HS-27A (cell line): ENCODE results near the gene GAB2.
"Not testable (repeated sequence)": the region's sequence is repeated elsewhere in the genome, so short reads cannot be mapped to it uniquely, and the experiment has no call there.

Experiments
- DNase-seq: peaks from one replicate; pipeline ENCODE4 v3.0.0-alpha.2; 2012; ENCODE audit warnings: low read depth, missing footprints

Gene GAB2

GRCh38 chr11:78370406-78371172, 47.0 kb downstream of the GAB2 start:
- DNase-seq, result no peak

GRCh38 chr11:78365381-78365792, 52.2 kb downstream of the GAB2 start:
- peak; percentile 84 for DNase-seq

- DNase-seq, result no peak
Measured at GRCh38 chr11:78364128-78364751, 53.4 kb downstream of the GAB2 start.

- DNase-seq, result no peak
Measured at GRCh38 chr11:78363024-78363619, 54.5 kb downstream of the GAB2 start.

GRCh38 chr11:78361228-78361627, 56.4 kb downstream of the GAB2 start:
- DNase-seq, result no peak

GRCh38 chr11:78359921-78360320, 57.7 kb downstream of the GAB2 start:
- no peak for DNase-seq

GRCh38 chr11:78357924-78358323, 59.7 kb downstream of the GAB2 start:
- DNase-seq, result not testable (repeated sequence)

- not testable (repeated sequence) for DNase-seq
Measured at GRCh38 chr11:78357425-78357824, 60.2 kb downstream of the GAB2 start.

GRCh38 chr11:78355742-78356141, 61.9 kb downstream of the GAB2 start:
- DNase-seq, result not testable (repeated sequence)

GRCh38 chr11:78355309-78355705, 62.3 kb downstream of the GAB2 start:
- no peak for DNase-seq

- DNase-seq, result no peak
Measured at GRCh38 chr11:78354408-78355308, 63.0 kb downstream of the GAB2 start.

GRCh38 chr11:78351979-78352841, 65.4 kb downstream of the GAB2 start:
- DNase-seq, result no peak

- no peak for DNase-seq
Measured at GRCh38 chr11:78351193-78351592, 66.4 kb downstream of the GAB2 start.

- DNase-seq, result no peak
Measured at GRCh38 chr11:78350646-78351165, 66.9 kb downstream of the GAB2 start.

- DNase-seq, result no peak
Measured at GRCh38 chr11:78350091-78350645, 67.5 kb downstream of the GAB2 start.

- DNase-seq, result no peak
Measured at GRCh38 chr11:78349624-78350023, 68.0 kb downstream of the GAB2 start.

GRCh38 chr11:78349114-78349513, 68.5 kb downstream of the GAB2 start:
- DNase-seq, result no peak

GRCh38 chr11:78347956-78348355, 69.7 kb downstream of the GAB2 start:
- no peak for DNase-seq

- DNase-seq, result no peak
Measured at GRCh38 chr11:78346799-78347198, 70.8 kb downstream of the GAB2 start.

- DNase-seq, result no peak
Measured at GRCh38 chr11:78345450-78345849, 72.2 kb downstream of the GAB2 start.

- DNase-seq, result no peak
Measured at GRCh38 chr11:78344676-78345075, 72.9 kb downstream of the GAB2 start.
